IMR-90 (cell line): ENCODE measurements around the gene CCL27.
"Not testable (repeated sequence)": the region's sequence is repeated elsewhere in the genome, so short reads cannot be mapped to it uniquely, and the experiment has no call there.

Source experiments
- BHLHE40 ChIP-seq: fragments of 150-350 bp; IDR thresholded peaks from 2 replicates; pipeline ENCODE4 v1.6.1; 2016; ENCODE audit warnings: mild to moderate bottlenecking, low read depth, low read length
- CHD1 ChIP-seq: IDR thresholded peaks from 2 replicates; pipeline ENCODE4 v1.6.1; 2012; ENCODE audit warnings: low read depth, low read length, improper control_type of control experiment
- FOS ChIP-seq: fragments of 150-350 bp; IDR thresholded peaks from 2 replicates; pipeline ENCODE4 v1.6.1; 2016; ENCODE audit warnings: low read depth, low read length
- MAFK ChIP-seq: IDR thresholded peaks from 2 replicates; pipeline ENCODE4 v1.6.1; 2012; ENCODE audit warnings: low read depth, low read length, improper control_type of control experiment
- MXI1 ChIP-seq: IDR thresholded peaks from 2 replicates; pipeline ENCODE4 v1.6.1; 2012; ENCODE audit warnings: low read depth, mild to moderate bottlenecking, low read length, moderate library complexity, borderline replicate concordance
- POLR2A ChIP-seq: IDR thresholded peaks from 2 replicates; pipeline ENCODE4 v1.6.1; 2012; ENCODE audit warnings: mild to moderate bottlenecking, low read depth, low read length
- RAD21 ChIP-seq: IDR thresholded peaks from 2 replicates; pipeline ENCODE4 v1.6.1; 2012; ENCODE audit warnings: low read length, improper control_type of control experiment
- RCOR1 ChIP-seq: IDR thresholded peaks from 2 replicates; pipeline ENCODE4 v1.6.1; 2012; ENCODE audit warnings: mild to moderate bottlenecking, low read length, improper control_type of control experiment; ENCODE audit not compliant: insufficient replicate concordance
- RFX5 ChIP-seq: IDR thresholded peaks from 2 replicates; pipeline ENCODE4 v1.8.0; 2012; ENCODE audit warnings: low read depth, mild to moderate bottlenecking, low read length, moderate library complexity
- SMC3 ChIP-seq: fragments of 150-350 bp; IDR thresholded peaks from 2 replicates; pipeline ENCODE4 v1.6.1; 2016; ENCODE audit warnings: low read depth, mild to moderate bottlenecking, antibody characterized with exemption, low read length, moderate library complexity
- TF ChIP-seq, protein P1 (sequence below): conservative IDR thresholded peaks from 2 replicates; pipeline ENCODE4 v1.5.1; 2012; ENCODE audit warnings: mild to moderate bottlenecking, low read depth, low read length, improper control_type of control experiment
- TF ChIP-seq, protein P2 (sequence below): fragments of 150-350 bp; IDR thresholded peaks from 2 replicates; pipeline ENCODE4 v1.6.1; 2016; ENCODE audit warnings: low read depth, mild to moderate bottlenecking, low read length, moderate library complexity, borderline replicate concordance

GRCh38 chr9:34639322-34639721 is 23.1 kb downstream of the CCL27 start:
- not testable (repeated sequence) for TF ChIP-seq SMC3, MAFK, RAD21, CHD1, RCOR1, BHLHE40, RFX5, FOS, POLR2A, MXI1
- TF ChIP-seq, protein P1, sequence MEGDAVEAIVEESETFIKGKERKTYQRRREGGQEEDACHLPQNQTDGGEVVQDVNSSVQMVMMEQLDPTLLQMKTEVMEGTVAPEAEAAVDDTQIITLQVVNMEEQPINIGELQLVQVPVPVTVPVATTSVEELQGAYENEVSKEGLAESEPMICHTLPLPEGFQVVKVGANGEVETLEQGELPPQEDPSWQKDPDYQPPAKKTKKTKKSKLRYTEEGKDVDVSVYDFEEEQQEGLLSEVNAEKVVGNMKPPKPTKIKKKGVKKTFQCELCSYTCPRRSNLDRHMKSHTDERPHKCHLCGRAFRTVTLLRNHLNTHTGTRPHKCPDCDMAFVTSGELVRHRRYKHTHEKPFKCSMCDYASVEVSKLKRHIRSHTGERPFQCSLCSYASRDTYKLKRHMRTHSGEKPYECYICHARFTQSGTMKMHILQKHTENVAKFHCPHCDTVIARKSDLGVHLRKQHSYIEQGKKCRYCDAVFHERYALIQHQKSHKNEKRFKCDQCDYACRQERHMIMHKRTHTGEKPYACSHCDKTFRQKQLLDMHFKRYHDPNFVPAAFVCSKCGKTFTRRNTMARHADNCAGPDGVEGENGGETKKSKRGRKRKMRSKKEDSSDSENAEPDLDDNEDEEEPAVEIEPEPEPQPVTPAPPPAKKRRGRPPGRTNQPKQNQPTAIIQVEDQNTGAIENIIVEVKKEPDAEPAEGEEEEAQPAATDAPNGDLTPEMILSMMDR, result not testable (repeated sequence)
- TF ChIP-seq, protein P2, sequence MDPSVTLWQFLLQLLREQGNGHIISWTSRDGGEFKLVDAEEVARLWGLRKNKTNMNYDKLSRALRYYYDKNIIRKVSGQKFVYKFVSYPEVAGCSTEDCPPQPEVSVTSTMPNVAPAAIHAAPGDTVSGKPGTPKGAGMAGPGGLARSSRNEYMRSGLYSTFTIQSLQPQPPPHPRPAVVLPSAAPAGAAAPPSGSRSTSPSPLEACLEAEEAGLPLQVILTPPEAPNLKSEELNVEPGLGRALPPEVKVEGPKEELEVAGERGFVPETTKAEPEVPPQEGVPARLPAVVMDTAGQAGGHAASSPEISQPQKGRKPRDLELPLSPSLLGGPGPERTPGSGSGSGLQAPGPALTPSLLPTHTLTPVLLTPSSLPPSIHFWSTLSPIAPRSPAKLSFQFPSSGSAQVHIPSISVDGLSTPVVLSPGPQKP, result not testable (repeated sequence)
